ENCODE data around the gene ARMH1.
A peak's percentile ranks its signal among the peaks of the same experiment; 100 is the strongest.

ARMH1 gene

DNA sequence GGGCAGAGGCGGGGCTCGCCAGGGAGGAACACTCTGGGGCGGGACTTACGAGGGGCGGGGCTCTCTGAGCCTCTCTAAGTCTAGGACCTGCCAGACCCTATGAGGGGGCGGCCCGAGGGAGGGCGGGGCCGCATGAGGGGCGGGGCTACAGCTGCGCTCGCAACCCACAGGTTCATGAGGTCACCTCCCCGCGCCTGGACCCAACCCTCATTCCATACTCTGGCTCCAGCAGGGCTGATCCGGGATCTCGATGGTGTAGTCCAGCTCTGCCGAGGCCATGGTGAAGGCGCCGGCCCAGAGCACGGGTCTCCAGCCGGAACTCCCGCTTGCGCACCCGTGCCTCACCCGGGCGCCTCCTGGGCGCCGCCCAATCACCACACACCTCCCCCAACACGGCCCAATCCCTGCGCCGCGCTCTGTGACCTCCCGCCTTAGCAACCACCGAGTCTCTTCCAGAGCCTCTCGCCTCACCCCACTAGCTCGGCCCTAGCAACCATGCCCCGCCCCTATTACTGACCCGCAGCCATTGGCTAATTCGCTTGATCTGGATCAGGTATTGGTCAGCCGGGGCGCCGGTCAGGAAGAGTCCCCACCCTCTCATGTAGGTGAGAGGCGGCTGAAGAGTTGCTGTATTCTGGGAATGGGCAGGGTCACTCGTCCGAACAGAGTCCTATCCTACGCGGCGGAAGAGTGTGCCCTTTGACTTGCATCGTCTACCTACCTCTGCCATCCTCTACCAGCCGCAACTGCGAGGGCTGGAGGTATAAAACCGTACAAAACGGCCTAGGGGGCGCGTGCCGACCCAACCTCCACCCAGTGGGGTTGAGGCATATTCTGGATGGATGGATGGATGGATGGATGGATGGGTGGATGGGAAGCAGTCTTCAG lies at the start of gene ARMH1, which contains the start of gene TMEM53:
TSS of gene ARMH1 (plus strand) at position 602 of the 888 bp plus-strand sequence. CDS start 14,984 bp downstream, outside the sequence.
TSS of gene TMEM53 (minus strand) at position 369 of the 888 bp plus-strand sequence. CDS start at position 279, 90 bp downstream.
- peak; percentile 95 for DNase-seq

DNA sequence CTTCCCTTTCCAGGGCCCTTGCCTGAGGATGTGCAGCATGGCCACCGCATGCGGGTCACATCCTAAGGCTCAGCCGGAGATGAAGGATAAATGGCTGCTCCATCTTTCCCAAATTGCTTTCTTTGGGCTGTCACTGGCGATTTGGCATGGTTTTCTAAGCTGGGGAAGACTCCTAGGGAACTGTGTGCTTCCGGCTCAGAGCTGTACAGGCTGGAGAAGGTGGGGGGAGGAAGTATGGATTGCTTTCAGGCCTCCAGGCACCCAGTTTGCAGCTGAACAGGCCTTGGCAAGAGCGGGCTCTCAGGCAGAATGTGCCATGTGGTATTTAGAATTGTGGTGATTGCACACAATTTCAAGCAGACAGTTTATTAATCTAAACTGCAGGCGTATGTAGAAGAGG lies 49.2 kb upstream of the ARMH1 start:
- DNase-seq: no peak

DNA sequence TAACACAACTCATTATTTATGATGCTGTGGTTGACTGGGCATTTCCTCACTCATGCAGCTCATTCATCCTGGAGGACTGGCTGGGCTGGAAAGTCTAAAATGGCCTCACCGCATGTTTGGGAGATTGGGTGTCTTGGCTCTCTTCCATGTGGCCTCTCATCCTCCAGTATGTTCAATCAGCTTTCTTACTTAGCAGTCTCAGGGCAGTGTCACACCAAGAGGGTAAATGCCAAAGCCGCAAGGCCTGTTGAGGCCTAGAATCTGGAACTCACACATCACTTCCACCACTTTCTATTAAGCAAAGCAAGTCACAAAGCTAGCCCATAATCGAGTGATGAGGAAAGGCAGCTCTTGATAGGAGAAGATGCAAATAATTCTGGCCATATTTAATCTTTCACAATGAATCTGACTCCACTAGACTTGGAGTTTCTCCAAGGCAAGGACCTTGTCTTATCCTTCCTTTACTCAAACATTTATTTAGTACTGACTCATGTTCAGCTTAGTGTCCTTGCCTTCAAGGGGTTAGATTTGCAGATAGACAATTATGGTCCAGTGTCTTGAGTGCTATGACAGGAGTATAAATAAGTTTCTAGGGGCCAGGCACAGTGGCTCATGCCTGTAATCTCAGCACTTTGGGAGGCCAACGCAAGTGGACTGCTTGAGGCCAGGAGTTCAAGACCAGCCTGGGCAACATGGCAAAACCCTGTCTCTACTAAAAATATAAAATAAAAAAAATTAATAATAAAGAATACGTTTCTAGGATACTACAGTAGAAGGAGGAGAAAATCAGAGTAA lies 45.4 kb upstream of the ARMH1 start:
- DNase-seq: no peak

DNA sequence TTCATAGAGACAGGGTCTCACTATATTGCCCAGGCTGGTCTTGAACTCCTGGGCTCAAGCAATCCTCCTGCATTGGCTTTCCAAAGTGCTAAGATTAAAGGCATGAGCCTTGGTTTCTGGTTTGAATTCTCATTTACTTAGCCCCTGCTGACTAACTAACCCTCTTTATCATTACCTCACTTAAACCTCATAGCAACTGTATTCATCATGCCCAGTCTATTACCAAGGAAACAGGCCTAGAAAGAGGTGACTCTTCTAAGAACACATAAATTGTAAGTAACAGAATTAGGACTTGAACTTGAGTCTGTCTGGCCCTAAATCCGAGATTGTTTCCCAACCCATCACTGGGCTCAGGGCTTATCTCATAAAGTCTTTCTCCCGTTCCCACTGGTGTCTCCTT lies 44.4 kb upstream of the ARMH1 start:
- DNase-seq: no peak

DNA sequence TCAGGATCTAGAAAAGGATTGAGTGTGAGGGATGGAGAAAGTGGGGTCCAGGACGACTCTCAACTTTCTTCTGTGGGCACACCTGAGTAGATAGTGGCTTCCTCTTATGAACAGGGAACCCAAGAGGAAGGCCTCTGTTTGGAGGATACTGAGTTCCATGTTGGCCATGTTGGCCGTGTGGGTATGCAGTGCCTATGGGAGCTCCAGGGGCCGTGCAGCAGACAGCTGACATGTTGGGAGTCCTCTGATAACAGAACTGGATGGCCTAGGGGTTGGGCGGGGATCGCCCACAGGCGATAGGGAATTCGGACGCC lies 43.2 kb upstream of the ARMH1 start:
- no peak for DNase-seq

DNA sequence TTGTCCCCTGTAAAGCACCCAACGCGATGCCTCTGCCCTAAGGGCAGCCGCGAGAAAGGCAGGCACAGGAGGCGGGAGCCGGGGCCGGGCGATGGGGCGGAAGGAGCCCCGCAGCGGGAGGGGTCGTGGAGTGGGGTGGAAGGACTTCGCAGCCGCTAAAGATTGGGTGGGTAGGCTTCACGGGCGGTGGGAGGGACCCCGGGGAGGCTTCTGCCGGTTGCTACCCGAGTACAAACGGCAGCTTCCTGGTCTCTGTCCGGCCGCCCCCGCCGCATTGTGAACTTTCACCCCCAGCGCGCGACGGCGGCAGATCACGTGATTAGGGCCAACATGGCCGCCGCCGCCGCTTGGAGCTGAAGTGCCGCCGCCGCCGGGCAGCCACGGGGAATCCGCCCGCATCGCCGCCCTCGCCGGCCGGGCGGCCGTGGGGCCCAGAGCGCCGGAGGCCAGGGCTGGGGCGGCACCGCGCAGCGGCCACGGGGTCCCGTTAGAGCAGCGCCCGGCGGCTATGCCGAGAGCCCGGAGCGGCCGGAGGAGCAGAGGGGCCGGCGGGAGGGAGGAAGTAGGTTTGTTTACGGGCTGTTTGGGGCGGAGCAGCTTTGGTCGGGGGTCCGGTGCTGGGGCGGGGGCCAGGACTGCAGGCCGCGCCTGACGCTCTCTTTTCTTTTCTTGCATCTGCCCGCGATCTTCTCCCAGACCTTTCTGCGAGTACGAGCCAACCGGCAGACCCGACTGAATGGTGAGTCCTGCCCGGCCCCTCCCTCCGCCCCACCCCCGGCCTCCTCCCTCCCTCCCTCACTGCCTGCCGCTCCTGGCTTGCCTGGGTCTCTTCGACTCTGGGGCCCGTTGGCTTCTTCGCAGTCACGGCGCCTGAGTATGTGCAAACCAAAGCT lies 42.6 kb upstream of the ARMH1 start:
- DNase-seq: peak; percentile 85

DNA sequence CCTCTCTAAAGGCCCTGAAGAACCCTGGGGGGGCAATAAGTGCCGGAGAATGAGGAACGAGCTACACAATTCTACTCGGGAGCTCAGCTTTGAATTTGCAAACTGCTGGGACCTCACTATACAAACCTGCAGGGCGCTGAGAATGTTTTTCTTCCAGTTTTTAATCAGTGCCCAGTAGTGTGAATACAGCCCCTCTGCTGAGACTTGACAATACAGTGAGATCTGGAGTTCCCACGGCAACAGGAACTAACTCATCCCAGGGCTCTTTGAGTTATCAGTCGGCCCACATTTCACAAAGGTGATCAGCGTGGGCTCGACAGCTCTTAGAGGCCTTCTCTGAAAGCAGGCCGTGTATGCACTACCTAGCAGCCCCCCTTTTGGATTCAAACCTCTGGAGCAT lies 41.9 kb upstream of the ARMH1 start:
- DNase-seq: no peak

DNA sequence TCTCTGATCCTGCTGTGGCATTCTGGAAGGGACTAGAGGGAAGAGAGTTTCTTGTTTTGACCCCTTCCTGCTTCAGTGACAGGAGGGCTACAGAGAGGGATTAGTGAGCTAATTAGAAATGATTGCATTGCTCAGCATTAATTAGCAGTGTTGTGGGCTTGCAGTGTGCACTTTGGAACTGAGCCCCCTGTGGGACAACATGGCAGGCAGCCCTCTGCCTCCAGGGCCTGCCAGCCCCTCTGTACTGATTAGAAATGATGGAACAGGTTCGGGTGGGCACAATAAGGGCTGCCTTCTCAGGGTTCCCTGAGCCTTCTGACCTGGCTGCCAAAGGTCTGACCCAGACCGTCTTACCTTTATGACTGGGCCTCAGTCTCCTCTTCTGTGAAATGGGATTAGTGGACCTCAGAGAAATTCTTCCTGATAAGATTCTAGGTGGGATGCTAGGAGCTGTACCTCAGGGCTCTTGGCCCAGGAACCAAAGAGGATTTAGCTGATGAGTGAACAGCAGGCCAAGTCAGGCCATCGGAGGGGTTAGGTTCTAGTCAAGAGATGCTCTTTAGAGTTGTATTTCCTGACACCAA lies 39.8 kb upstream of the ARMH1 start:
- no peak for DNase-seq

DNA sequence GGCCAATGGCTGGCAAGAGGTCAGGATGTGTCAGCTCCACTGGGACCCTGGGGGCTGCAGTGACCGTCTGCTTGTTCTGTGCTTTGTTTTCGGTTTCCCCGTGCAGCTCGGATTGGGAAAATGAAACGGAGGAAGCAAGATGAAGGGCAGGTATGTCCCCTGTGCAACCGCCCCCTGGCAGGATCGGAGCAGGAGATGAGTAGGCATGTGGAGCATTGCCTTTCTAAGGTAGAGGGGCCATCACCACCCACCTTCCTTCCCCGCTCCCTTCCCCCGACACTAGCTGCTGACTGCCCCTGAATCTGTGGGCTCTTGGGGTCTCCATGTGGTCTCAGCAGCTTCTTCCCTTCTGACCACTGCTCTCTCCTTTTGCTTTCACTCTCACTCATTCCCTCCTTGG lies 39.1 kb upstream of the ARMH1 start:
- DNase-seq: no peak

DNA sequence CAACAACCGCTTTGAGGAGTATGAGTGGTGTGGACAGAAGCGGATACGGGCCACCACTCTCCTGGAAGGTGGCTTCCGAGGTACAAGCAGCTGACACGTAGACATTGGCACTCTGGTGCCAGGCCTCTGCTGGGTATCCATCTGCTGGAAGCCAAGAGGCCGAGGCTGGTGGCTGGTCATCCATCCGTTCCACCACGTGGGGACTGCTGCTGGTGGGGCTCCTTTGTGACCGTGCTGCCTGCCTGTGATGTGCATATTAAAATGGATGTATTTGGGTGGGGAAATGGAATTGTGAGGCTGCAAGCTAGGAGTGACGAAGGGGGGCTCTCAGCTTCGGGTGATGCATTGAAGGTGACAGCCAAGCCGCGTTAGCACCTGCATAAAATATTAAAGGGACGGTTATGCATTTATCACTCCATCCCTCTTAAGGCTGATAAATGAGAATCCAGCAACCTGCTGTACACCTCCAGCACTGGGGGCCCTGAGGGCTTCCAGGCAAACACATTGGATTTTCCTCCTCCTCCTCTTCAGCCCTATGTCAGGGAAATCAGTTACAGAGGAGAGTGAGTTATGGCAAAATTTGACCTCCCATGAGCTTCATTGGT lies 38.3 kb upstream of the ARMH1 start:
- no peak for DNase-seq

DNA sequence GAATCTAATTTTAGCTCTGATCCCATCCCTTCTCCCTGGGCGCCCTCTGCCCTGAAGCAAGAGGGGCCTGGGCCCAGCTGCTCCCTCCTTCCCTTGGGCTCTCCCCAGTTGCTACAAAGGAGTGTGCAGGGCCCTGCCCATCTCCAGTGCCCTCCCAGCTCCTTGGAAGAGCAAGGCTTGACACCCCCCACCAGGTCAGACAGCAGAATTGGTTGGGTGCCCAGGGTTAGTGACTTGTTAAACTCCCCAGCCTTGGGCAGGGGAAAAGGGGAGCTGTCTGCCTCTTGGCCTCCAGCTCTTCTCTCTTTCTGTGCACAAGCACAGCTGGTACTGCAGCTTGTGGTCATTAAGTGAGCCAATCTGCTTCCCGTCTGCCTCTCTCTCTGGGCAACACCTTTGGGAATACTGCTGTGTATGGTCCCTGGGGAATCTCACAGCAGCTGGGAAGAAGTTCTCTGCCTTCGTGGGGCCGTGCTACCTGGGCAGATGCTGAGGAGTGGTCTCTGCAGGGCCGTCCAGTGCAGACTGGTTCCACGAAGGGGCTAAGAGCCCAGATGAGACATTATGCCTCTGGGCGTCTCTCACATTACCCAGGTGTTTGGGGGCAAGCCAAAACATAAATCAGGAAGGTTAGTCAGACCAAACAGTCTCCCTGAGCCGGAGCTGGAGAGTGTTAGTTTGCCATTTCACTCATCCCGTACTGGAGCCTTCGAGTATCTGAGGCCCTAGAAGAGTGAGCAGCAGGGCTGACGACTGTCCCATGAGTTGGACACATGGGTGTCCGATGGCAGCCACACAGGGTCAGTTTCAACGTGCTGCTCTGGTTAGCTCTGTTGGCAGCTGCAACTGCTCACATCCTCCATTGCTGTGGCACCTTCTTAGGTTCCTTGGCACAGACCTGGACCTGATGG lies 37.6 kb upstream of the ARMH1 start:
- DNase-seq: no peak

DNA sequence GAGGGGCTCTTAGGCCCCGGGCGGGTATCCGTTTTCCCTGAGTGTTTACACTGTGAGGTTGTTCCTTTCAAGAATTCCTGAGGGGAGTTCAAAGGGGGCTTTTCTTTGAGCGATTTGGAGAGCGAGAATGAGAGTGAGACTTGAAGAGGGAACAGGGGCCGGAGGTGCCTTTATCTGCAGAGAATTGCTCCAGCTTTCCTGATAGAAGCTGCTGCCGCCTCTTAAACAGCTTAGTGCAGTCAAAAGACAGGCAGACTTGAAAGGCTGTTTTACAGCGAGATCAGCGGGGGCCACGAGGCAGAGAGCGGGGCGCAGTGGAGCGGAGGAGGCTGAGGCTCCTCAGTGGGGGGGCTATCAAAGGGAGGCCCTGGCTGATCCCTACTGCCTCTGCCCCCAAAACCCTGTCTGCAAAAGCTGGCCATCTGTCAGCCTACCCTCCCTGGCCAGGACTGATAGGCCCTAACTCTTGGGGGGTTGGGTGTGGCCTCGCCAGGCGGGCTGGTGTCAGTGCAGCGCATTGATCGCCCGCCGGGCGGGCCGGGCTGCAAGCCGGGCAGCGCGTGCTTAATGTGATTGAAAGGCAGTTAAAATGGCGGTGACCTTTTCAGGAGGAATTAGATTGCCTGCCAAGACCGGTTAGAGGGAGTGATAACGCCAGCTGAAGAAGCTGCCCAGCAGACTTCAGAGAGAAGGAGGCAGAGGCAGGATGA lies 36.7 kb upstream of the ARMH1 start:
- no peak for DNase-seq

DNA sequence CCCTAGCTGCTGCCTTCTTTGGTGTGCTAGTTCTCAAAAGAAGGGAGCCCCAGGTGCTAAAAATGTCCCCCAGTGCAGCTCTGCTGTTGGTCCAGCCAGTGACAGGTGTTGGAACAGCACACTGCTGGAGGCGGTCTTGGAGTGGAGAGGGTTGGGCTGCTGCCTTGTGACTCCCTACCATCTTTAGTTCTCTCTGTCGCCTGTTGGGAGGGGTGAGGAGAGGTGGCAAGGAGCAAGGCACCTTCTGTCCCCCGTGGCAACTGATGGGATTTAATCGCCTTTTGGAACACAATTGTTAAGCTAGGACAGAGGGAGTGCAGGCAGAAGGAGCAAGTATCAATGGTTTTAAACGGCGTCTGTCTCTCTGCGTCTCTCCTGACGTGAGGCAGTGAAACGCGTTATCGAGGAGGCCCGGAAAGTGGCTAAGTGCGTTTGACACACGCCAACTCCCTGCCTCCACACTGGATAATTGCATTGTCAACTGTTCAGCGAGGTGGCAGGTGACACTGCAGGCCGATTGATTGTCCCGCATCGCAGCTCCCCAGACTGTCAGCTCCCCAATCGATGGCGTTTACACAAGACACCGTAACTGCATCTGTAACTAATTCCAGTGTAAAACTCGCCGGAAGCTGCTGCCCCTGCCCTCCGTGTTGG lies 34.2 kb upstream of the ARMH1 start:
- no peak for DNase-seq

DNA sequence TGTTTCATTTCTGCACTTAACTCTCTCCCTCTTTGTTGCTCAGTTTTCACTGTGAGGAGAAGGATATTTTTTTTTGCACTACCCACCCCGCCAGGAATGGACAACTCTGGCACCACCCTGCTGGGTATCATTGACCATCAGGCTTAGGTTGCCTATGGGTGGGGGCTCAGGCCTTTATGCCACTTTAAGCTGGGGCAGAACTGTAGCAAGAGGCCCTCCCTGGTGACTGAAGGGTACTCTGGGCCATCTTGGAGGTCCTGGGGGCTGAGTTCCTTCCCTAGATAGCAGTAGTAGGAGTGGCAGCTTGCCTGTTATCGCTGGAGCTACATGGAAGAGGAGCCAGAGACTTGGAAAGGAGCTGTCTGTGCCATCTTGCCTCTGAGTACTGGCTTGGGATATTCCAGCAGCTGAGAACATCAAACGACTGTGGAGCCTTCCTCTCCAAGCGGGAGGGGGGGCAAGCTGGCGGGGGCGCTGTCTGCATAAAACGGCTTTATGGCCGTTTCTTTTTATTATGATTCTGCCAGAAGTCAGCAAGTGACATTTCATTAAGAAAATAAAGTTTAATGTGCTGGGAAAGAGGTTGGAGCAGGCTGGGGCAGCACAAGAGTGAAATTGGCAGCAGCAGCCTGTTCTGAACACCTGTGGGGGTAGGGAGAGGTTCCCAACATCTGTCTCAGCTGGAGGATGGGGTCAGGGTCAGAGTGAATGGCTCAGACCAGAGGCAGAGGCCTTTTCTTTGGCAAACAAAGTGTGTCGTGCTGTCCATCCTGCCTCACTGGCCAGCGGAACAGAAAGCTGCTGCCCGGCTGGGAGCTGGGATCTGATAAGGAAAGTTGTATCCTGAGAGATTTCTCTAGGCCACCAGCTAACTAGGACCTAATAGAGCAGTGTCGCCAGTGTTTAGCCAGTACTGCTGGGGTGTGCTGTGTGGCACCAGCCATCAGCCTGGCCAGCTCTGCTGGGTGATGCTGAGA lies 33.1 kb upstream of the ARMH1 start:
- DNase-seq: no peak

DNA sequence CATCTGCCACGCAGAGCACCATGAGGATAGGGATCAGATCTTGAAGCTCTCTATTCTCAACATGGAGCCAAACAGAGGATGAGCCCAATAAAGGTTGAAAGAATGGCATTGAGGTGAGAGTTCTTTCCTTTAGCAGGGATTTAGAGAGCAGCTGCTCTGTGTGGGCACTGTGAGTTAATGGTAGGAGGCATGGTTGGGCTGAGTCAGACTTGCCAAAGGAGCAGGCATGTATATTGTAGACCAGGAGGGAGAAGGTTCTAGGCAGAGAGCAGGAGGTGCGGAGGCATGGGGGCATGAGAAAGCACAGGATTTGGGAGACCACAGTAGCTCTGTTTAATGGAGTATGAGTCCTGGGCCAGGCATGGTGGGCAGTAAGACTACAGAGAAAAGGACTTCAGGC lies 32.3 kb upstream of the ARMH1 start:
- DNase-seq: no peak

DNA sequence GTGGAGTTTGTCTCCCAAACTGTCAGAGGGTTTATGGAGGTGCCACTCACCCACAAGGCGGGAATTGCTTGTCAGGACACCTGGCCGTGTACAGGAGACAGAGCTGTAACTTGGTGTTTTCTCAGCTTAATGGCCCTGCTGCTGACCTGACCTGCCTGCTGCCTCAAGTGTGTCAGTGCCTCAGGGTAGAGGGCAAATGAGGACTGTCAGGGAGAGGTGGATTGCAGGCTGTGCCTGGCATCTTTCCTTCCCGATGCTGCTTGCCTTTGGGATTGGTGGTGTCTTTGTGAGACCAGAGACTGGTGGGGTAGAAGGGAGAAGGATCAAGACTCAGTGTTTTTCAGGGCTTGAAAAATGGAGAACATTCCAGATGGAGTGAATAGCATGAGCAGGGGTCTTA lies 31.6 kb upstream of the ARMH1 start:
- no peak for DNase-seq

DNA sequence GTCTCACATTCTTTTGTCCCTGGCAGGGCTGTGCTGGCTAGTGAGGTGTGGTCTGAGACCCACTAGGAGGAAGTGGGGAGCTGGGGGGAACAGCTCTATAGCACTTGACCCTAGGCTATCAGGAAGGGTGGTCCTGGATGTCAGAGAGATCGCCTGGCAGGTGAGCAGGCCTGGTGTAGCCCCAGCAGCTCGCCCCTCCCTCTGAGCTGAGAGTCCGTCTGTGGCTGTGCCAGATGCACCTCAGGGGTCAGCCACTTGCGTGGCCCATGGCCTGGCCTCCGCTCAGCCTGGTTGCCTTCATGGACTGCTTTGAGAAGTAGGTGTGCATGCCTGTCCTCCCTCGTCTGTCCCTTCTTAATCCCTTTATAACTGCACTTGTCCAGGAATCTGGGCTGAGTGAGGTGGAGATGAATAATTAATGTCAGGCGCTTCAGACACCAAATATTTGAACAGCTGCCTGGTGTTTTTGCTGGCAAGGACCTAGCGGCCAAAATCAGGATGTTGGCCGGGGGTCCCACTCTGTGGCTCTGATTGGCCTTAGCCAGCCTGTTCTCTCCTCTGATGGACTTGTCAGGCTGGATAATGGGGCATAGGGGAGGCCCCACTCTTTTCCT lies 30.7 kb upstream of the ARMH1 start:
- DNase-seq: no peak

DNA sequence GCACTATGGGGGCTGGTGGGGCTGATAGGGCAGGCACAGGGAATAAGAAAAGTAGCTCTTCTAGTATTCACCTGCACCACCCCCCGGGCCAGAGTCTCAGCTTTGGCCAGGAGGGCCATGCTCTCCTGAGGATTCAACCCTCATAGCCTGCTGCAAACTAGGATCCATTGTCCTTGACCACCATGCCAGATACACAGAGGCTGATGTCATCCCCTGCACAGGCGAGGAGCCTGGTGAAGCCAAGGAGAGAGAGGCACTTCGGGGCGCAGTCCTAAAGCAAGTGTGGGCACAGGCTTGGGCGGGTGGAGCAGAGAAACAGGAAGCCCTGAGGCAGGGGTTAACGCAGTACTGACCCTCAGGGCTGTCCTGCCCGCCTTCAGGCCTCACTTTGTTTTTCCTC lies 29.7 kb upstream of the ARMH1 start:
- DNase-seq: no peak
